GM18907 (cell line): ENCODE results near the gene ADAMTS10.
"Not testable (repeated sequence)": the region's sequence is repeated elsewhere in the genome, so short reads cannot be mapped to it uniquely, and the experiment has no call there.

Experiments
- ATAC-seq: cut with Tn5 transposase; IDR thresholded peaks from one replicate; pipeline ENCODE4 v1.9.1; 2021; ENCODE audit warnings: mild to moderate bottlenecking, moderate library complexity; ENCODE audit not compliant: unreplicated experiment

ADAMTS10 gene

GRCh38 chr19:8629184-8629583 is 18.7 kb upstream of the ADAMTS10 start:
- ATAC-seq: no peak

GRCh38 chr19:8626842-8627241 is 16.3 kb upstream of the ADAMTS10 start:
- ATAC-seq: no peak

GRCh38 chr19:8622886-8623285 is 12.4 kb upstream of the ADAMTS10 start:
- not testable (repeated sequence) for ATAC-seq

GRCh38 chr19:8618751-8619150 is 8.2 kb upstream of the ADAMTS10 start:
- ATAC-seq: no peak

- no peak for ATAC-seq
Measured at GRCh38 chr19:8617984-8618383, 7.5 kb upstream of the ADAMTS10 start.

GRCh38 chr19:8617325-8617724 is 6.8 kb upstream of the ADAMTS10 start:
- ATAC-seq: not testable (repeated sequence)

- no peak for ATAC-seq
Measured at GRCh38 chr19:8616861-8617260, 6.3 kb upstream of the ADAMTS10 start.

- ATAC-seq: no peak
Measured at GRCh38 chr19:8615813-8616596, 5.5 kb upstream of the ADAMTS10 start.

- no peak for ATAC-seq
Measured at GRCh38 chr19:8615024-8615423, 4.5 kb upstream of the ADAMTS10 start.

- no peak for ATAC-seq
Measured at GRCh38 chr19:8614455-8614854, 3.9 kb upstream of the ADAMTS10 start.

- no peak for ATAC-seq
Measured at GRCh38 chr19:8612807-8613171, 2.3 kb upstream of the ADAMTS10 start.

GRCh38 chr19:8611877-8612806 is 1.6 kb upstream of the ADAMTS10 start:
- no peak for ATAC-seq

GRCh38 chr19:8611391-8611876 is 919 bp upstream of the ADAMTS10 start:
- ATAC-seq: no peak

- ATAC-seq: no peak
Measured at GRCh38 chr19:8610936-8611300, 403 bp upstream of the ADAMTS10 start.

GRCh38 chr19:8609279-8610040 is 1.1 kb downstream of the ADAMTS10 start:
- no peak for ATAC-seq

- no peak for ATAC-seq
Measured at GRCh38 chr19:8608941-8609278, 1.6 kb downstream of the ADAMTS10 start.

GRCh38 chr19:8607386-8607785 is 3.1 kb downstream of the ADAMTS10 start:
- no peak for ATAC-seq

GRCh38 chr19:8605514-8605913 is 5.0 kb downstream of the ADAMTS10 start:
- no peak for ATAC-seq

- no peak for ATAC-seq
Measured at GRCh38 chr19:8601796-8602195, 8.7 kb downstream of the ADAMTS10 start.

GRCh38 chr19:8600816-8601215 is 9.7 kb downstream of the ADAMTS10 start:
- ATAC-seq: no peak

GRCh38 chr19:8600064-8600463 is 10.5 kb downstream of the ADAMTS10 start:
- ATAC-seq: no peak
